ENCODE data around the gene CENPV. TPM values are rescaled to one million over a fixed set of nuclear protein-coding genes. Genes with fewer than 3 reads are reported as not detected.

Gene CENPV
- total RNA-seq, 1 donor from 2014 or later = 38.8 TPM

GRCh38 chr17:16351831-16352230, 1.4 kb downstream of the CENPV start:
- FAIRE-seq = peak; percentile 74

GRCh38 chr17:16349431-16349830, 3.8 kb downstream of the CENPV start:
- H3K27ac ChIP-seq (ENCODE audit: low read depth, low read length) = no peak overlapping the region

More at GRCh38 chr17:16351831-16352230, 1.4 kb downstream of the CENPV start:
- no peaks in the 10 kb centered on the region for H3K9me3 Mint-ChIP-seq (ENCODE audit: unreplicated experiment)
- Histone ChIP-seq H2AFZ (ENCODE audit: low read depth, low read length) (peak overlapping the region; percentile 85), H3K79me2 (ENCODE audit: insufficient read depth, low read length) (peaks cover 32% of the 10 kb centered on the region), H3K9me3 (ENCODE audit: insufficient read depth, low read depth, low read length) (no peaks in the 10 kb centered on the region), H3K27me3 (ENCODE audit: insufficient read depth, low read length) (no peaks in the 10 kb centered on the region), H3K4me2 (ENCODE audit: low read length) (peak overlapping the region; percentile 98), H3K4me1 (ENCODE audit: insufficient read depth, low read length) (peaks cover 3% of the 10 kb centered on the region), H3K9ac (ENCODE audit: low read length) (peak overlapping the region; percentile 85), H3K36me3 (ENCODE audit: insufficient read depth, low read length) (peaks cover 14% of the 10 kb centered on the region), H3K27ac (ENCODE audit: low read depth, low read length) (peak overlapping the region; percentile 51), H3K4me3 (ENCODE audit: insufficient read depth, low read depth, low read length) (peak overlapping the region; percentile 88), H4K20me1 (ENCODE audit: insufficient read depth, low read length) (peaks cover 4% of the 10 kb centered on the region)
- peak overlapping the region; percentile 92 for H3K4me3 Mint-ChIP-seq (ENCODE audit: unreplicated experiment)
- peak; percentile 65 for DNase-seq (ENCODE audit: low read depth)
- peak overlapping the region; percentile 88 for H3K27ac Mint-ChIP-seq (ENCODE audit: unreplicated experiment)
- H3K36me3 Mint-ChIP-seq (ENCODE audit: low read depth, unreplicated experiment) = no peaks in the 10 kb centered on the region
- no peak for TF ChIP-seq EZH2 (IDR thresholded peaks at IDR 0.05; ENCODE audit: insufficient read depth, low read length)
- no peak for TF ChIP-seq CTCF (IDR thresholded peaks at IDR 0.05; ENCODE audit: insufficient read depth, low read depth, low read length)
- H3K27me3 Mint-ChIP-seq (ENCODE audit: low read depth, unreplicated experiment) = peaks cover 2% of the 10 kb centered on the region
- H3K4me1 Mint-ChIP-seq (ENCODE audit: low read depth, unreplicated experiment) = peaks cover 2% of the 10 kb centered on the region

More at GRCh38 chr17:16349431-16349830, 3.8 kb downstream of the CENPV start:
- Histone ChIP-seq H3K79me2 (ENCODE audit: insufficient read depth, low read length) (peaks cover 32% of the 10 kb centered on the region), H3K9ac (ENCODE audit: low read length) (no peak overlapping the region), H2AFZ (ENCODE audit: low read depth, low read length) (no peak overlapping the region), H3K4me2 (ENCODE audit: low read length) (no peak overlapping the region), H4K20me1 (ENCODE audit: insufficient read depth, low read length) (peaks cover 4% of the 10 kb centered on the region), H3K4me3 (ENCODE audit: insufficient read depth, low read depth, low read length) (no peak overlapping the region), H3K4me1 (ENCODE audit: insufficient read depth, low read length) (peaks cover 3% of the 10 kb centered on the region), H3K27me3 (ENCODE audit: insufficient read depth, low read length) (no peaks in the 10 kb centered on the region), H3K36me3 (ENCODE audit: insufficient read depth, low read length) (peaks cover 14% of the 10 kb centered on the region), H3K9me3 (ENCODE audit: insufficient read depth, low read depth, low read length) (no peaks in the 10 kb centered on the region)
- no peak for TF ChIP-seq CTCF (IDR thresholded peaks at IDR 0.05; ENCODE audit: insufficient read depth, low read depth, low read length)
- no peak for TF ChIP-seq EZH2 (IDR thresholded peaks at IDR 0.05; ENCODE audit: insufficient read depth, low read length)
- Mint-ChIP-seq H3K4me3 (ENCODE audit: unreplicated experiment) (no peak overlapping the region), H3K9me3 (ENCODE audit: unreplicated experiment) (no peaks in the 10 kb centered on the region), H3K4me1 (ENCODE audit: low read depth, unreplicated experiment) (peaks cover 2% of the 10 kb centered on the region), H3K27ac (ENCODE audit: unreplicated experiment) (no peak overlapping the region), H3K36me3 (ENCODE audit: low read depth, unreplicated experiment) (no peaks in the 10 kb centered on the region), H3K27me3 (ENCODE audit: low read depth, unreplicated experiment) (no peaks in the 10 kb centered on the region)
- no peak for FAIRE-seq
- DNase-seq (ENCODE audit: low read depth) = no peak
